Measurements from ENCODE around the gene LGALSL. TPM values are rescaled to one million over a fixed set of nuclear protein-coding genes. Genes with fewer than 3 reads are reported as not detected.

Gene LGALSL
- polyA plus RNA-seq (55.4 to 64.9 TPM (median 59.9 TPM) in 3 replicates), polyA minus RNA-seq (48.8 to 72.1 TPM (median 60.8 TPM) in 3 replicates)
- 137 TPM for polyA plus RNA-seq (2011; ENCODE audit: low read depth)
- 47.0 and 57.3 TPM in 2 replicates for polyA plus RNA-seq (2011; cell fraction: cytosol; rRNA removed)
- polyA plus RNA-seq (2011; cell fraction: nucleus; rRNA removed): 52.9 and 61.4 TPM in 2 replicates
- polyA plus RNA-seq (2012; ENCODE audit: low replicate concordance): 38.8 and 160 TPM in 2 replicates
- 40.1 TPM for polyA minus RNA-seq (2011; cell fraction: cytosol; rRNA and poly(A)+ RNA removed)
- polyA minus RNA-seq (2011; cell fraction: nucleus; rRNA and poly(A)+ RNA removed): 26.3 and 38.1 TPM in 2 replicates

GRCh38 chr2:64453770-64454385 is at the start of gene LGALSL:
Gene LGALSL (plus strand): TSS chr2:64454162. CDS start chr2:64454546, 384 bp downstream.
- TF ChIP-seq, protein P1, sequence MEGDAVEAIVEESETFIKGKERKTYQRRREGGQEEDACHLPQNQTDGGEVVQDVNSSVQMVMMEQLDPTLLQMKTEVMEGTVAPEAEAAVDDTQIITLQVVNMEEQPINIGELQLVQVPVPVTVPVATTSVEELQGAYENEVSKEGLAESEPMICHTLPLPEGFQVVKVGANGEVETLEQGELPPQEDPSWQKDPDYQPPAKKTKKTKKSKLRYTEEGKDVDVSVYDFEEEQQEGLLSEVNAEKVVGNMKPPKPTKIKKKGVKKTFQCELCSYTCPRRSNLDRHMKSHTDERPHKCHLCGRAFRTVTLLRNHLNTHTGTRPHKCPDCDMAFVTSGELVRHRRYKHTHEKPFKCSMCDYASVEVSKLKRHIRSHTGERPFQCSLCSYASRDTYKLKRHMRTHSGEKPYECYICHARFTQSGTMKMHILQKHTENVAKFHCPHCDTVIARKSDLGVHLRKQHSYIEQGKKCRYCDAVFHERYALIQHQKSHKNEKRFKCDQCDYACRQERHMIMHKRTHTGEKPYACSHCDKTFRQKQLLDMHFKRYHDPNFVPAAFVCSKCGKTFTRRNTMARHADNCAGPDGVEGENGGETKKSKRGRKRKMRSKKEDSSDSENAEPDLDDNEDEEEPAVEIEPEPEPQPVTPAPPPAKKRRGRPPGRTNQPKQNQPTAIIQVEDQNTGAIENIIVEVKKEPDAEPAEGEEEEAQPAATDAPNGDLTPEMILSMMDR (optimal IDR thresholded peaks at IDR 0.05 in 1 of 3, IDR thresholded peaks at IDR 0.05 in 1 of 3, conservative IDR thresholded peaks at IDR 0.05 in 1 of 3; ENCODE audit: extremely low read depth in 1 of 3, insufficient read depth in 2 of 3, low read length in 3 of 3): no peak
- no peak for TF ChIP-seq EZH2 (IDR thresholded peaks at IDR 0.05; ENCODE audit: low read length)
- Histone ChIP-seq H3K9me3 (ENCODE audit: control insufficient read depth, low read depth, low read length) (no peaks in the 10 kb centered on the region), H3K4me2 (ENCODE audit: control insufficient read depth, extremely low read depth, insufficient read depth, low read depth, low read length) (peak within 1 kb of the TSS; percentile 96), H2AFZ (ENCODE audit: control insufficient read depth, low read length) (peak within 1 kb of the TSS; percentile 53), H3K4me1 (ENCODE audit: control insufficient read depth, extremely low read depth, insufficient read depth, low read length) (peaks cover 18% of the 10 kb centered on the region), H3K4me3 (ENCODE audit: control insufficient read depth in 2 of 3, extremely low read depth in 1 of 3, insufficient read depth in 2 of 3, low read depth in 1 of 3, low read length in 3 of 3) (peak within 1 kb of the TSS; percentile 72 to 82 (median 77)), H3K27ac (ENCODE audit: control insufficient read depth, insufficient read depth, low read length) (peak within 1 kb of the TSS; percentile 95), H3K27me3 (ENCODE audit: control insufficient read depth, extremely low read depth, insufficient read depth, low read length) (no peaks in the 10 kb centered on the region), H3K79me2 (ENCODE audit: control insufficient read depth, insufficient read depth, low read length) (peaks cover 2% of the 10 kb centered on the region), H3K9me1 (ENCODE audit: control insufficient read depth, extremely low read depth, insufficient read depth, low read length) (no peaks in the 10 kb centered on the region), H3K9ac (ENCODE audit: control insufficient read depth, extremely low read depth, insufficient read depth, low read length) (peak within 1 kb of the TSS; percentile 86), H3K36me3 (ENCODE audit: control insufficient read depth in 2 of 2, extremely low read depth in 1 of 2, insufficient read depth in 2 of 2, low read length in 2 of 2) (peaks cover 10 to 19% of the 10 kb centered on the region in 2 experiments), H4K20me1 (ENCODE audit: control insufficient read depth, extremely low read depth, insufficient read depth, low read length) (no peaks in the 10 kb centered on the region)
- dilution Hi-C loops (cut with MboI; ENCODE audit: extremely low pct_ligation_motif_present, low sequenced_read_pairs): no loop called here
- DNase-seq (ENCODE audit: low read depth, low spot score) (no peak), FAIRE-seq (no peak)

GRCh38 chr2:64404743-64405142 is 49.2 kb upstream of the LGALSL start:
- no peaks in the 10 kb centered on the region for H3K9me3 ChIP-seq (ENCODE audit: control insufficient read depth, low read depth, low read length)
- no peak overlapping the region for H3K9ac ChIP-seq (ENCODE audit: control insufficient read depth, extremely low read depth, insufficient read depth, low read length)
- dilution Hi-C loops (cut with MboI; ENCODE audit: extremely low pct_ligation_motif_present, low sequenced_read_pairs): no loop called here
- no peak overlapping the region for H3K27ac ChIP-seq (ENCODE audit: control insufficient read depth, insufficient read depth, low read length)
- H3K79me2 ChIP-seq (ENCODE audit: control insufficient read depth, insufficient read depth, low read length): no peaks in the 10 kb centered on the region
- no peak overlapping the region for H3K4me2 ChIP-seq (ENCODE audit: control insufficient read depth, extremely low read depth, insufficient read depth, low read depth, low read length)
- no peaks in the 10 kb centered on the region for H4K20me1 ChIP-seq (ENCODE audit: control insufficient read depth, extremely low read depth, insufficient read depth, low read length)
- peaks cover 25% of the 10 kb centered on the region for H3K4me1 ChIP-seq (ENCODE audit: control insufficient read depth, extremely low read depth, insufficient read depth, low read length)
- peaks cover 2% of the 10 kb centered on the region for H3K9me1 ChIP-seq (ENCODE audit: control insufficient read depth, extremely low read depth, insufficient read depth, low read length)
- H2AFZ ChIP-seq (ENCODE audit: control insufficient read depth, low read length): peak overlapping the region; percentile 4
- TF ChIP-seq, protein P1 (optimal IDR thresholded peaks at IDR 0.05 in 1 of 3, IDR thresholded peaks at IDR 0.05 in 1 of 3, conservative IDR thresholded peaks at IDR 0.05 in 1 of 3; ENCODE audit: extremely low read depth in 1 of 3, insufficient read depth in 2 of 3, low read length in 3 of 3): no peak
- no peak for TF ChIP-seq EZH2 (IDR thresholded peaks at IDR 0.05; ENCODE audit: low read length)
- DNase-seq (ENCODE audit: low read depth, low spot score) (no peak), FAIRE-seq (no peak)
- H3K36me3 ChIP-seq (ENCODE audit: control insufficient read depth in 2 of 2, extremely low read depth in 1 of 2, insufficient read depth in 2 of 2, low read length in 2 of 2): no peaks in the 10 kb centered on the region
- no peaks in the 10 kb centered on the region for H3K27me3 ChIP-seq (ENCODE audit: control insufficient read depth, extremely low read depth, insufficient read depth, low read length)
- H3K4me3 ChIP-seq (ENCODE audit: control insufficient read depth in 2 of 3, extremely low read depth in 1 of 3, insufficient read depth in 2 of 3, low read depth in 1 of 3, low read length in 3 of 3): no peak overlapping the region
